ENCODE measurements around the gene SH2B3. TPM values are rescaled to one million over a fixed set of nuclear protein-coding genes. Genes with fewer than 3 reads are reported as not detected.
A peak's percentile ranks its signal among the peaks of the same experiment; 100 is the strongest.

The SH2B3 gene
- total and polyA plus RNA-seq, 11 donors: 11.3 to 76.7 (median 40.2) TPM

- DNase-seq (no peak), ATAC-seq (no peak)
- WGBS, 4 donors: 97 to 100% (median 98%) methylated on average over 3 of the region's 3 CpGs
- peaks cover 0 to 3% (median 0%) of the 10 kb centered on the region in 12 donors for H3K9me3 ChIP-seq
- TF ChIP-seq POLR2A (IDR thresholded peaks at IDR 0.05): no peak
- TF ChIP-seq CTCF (IDR thresholded peaks at IDR 0.05): no peak
- intact Hi-C loops (cut with DNase I): no loop called here
- no peaks in the 10 kb centered on the region for H3K27me3 ChIP-seq
- H3K4me3 ChIP-seq: no peak overlapping the region
- H3K27ac ChIP-seq: no peak overlapping the region
- no peaks in the 10 kb centered on the region for H3K36me3 ChIP-seq
- H3K4me1 ChIP-seq: no peaks in the 10 kb centered on the region
These were observed 28.3 kb upstream of the SH2B3 start for GRCh38 chr12:111377440-111377839.

- no peak overlapping the region for H3K27ac ChIP-seq
- H3K27me3 ChIP-seq: no peaks in the 10 kb centered on the region
- H3K36me3 ChIP-seq: no peaks in the 10 kb centered on the region
- H3K4me1 ChIP-seq: no peaks in the 10 kb centered on the region
- no peak for DNase-seq
- no peak overlapping the region for H3K4me3 ChIP-seq
- H3K9me3 ChIP-seq: peaks cover 0 to 3% (median 0%) of the 10 kb centered on the region in 12 donors
- TF ChIP-seq CTCF (IDR thresholded peaks at IDR 0.05): no peak
- no peak for TF ChIP-seq POLR2A (IDR thresholded peaks at IDR 0.05)
- intact Hi-C loops (cut with DNase I): no loop called here
- 92 to 98% (median 96%) methylated on average over 5 to 6 of the region's 6 CpGs for WGBS, 4 donors
- ATAC-seq: no peak
These were observed 25.7 kb upstream of the SH2B3 start for GRCh38 chr12:111379942-111380554.

GRCh38 chr12:111384596-111384995 is 21.1 kb upstream of the SH2B3 start:
- H3K27me3 ChIP-seq: no peaks in the 10 kb centered on the region
- H3K9me3 ChIP-seq: no peaks in the 10 kb centered on the region
- no peak overlapping the region for H3K27ac ChIP-seq
- 81 to 88% (median 85%) methylated on average over 4 to 5 of the region's 5 CpGs for whole genome bisulfite sequencing, 4 donors
- peak in 1 of 5 donors; percentile 27 for DNase-seq
- H3K4me1 ChIP-seq: no peaks in the 10 kb centered on the region
- no peak overlapping the region for H3K4me3 ChIP-seq
- TF ChIP-seq POLR2A (IDR thresholded peaks at IDR 0.05) (no peak), CTCF (IDR thresholded peaks at IDR 0.05) (no peak)
- intact Hi-C loops (cut with DNase I): no loop called here
- H3K36me3 ChIP-seq: no peaks in the 10 kb centered on the region
- ATAC-seq: no peak

GRCh38 chr12:111386885-111387284 is 18.8 kb upstream of the SH2B3 start:
- Histone ChIP-seq H3K4me3 (no peak overlapping the region), H3K36me3 (no peaks in the 10 kb centered on the region), H3K4me1 (peaks cover 0 to 11% (median 0%) of the 10 kb centered on the region in 12 donors), H3K9me3 (no peaks in the 10 kb centered on the region), H3K27me3 (no peaks in the 10 kb centered on the region), H3K27ac (no peak overlapping the region)
- 28 to 40% (median 33%) methylated on average over 3 of the region's 3 CpGs for WGBS, 4 donors
- no peak for TF ChIP-seq POLR2A (IDR thresholded peaks at IDR 0.05)
- no peak for TF ChIP-seq CTCF (IDR thresholded peaks at IDR 0.05)
- peak in 1 of 5 donors; percentile 32 for DNase-seq
- ATAC-seq: no peak
- intact Hi-C loops (cut with DNase I): no loop called here

All from heart left ventricle (tissue), 16 donors.